HG02759 (cell line): ENCODE measurements around the gene ABCA1.
"Not testable (repeated sequence)": the region's sequence is repeated elsewhere in the genome, so short reads cannot be mapped to it uniquely, and the experiment has no call there.

Source experiments
- ATAC-seq: cut with Tn5 transposase; IDR thresholded peaks from one replicate; pipeline ENCODE4 v1.9.1; 2021; ENCODE audit warnings: mild to moderate bottlenecking, moderate library complexity; ENCODE audit not compliant: unreplicated experiment

ABCA1 gene

GRCh38 chr9:104927912-104928740 is at the start of gene ABCA1:
ABCA1 (minus strand) TSS chr9:104928155; CDS start chr9:104903679, 24,476 bp downstream.
- no peak for ATAC-seq

- no peak for ATAC-seq
Observed at GRCh38 chr9:104977580-104977979, 49.6 kb upstream of the ABCA1 start.

- ATAC-seq: no peak
Observed at GRCh38 chr9:104977168-104977567, 49.2 kb upstream of the ABCA1 start.

- not testable (repeated sequence) for ATAC-seq
Observed at GRCh38 chr9:104975966-104976595, 48.1 kb upstream of the ABCA1 start.

GRCh38 chr9:104974053-104974962 is 46.4 kb upstream of the ABCA1 start:
- ATAC-seq: no peak

GRCh38 chr9:104972242-104972866 is 44.4 kb upstream of the ABCA1 start:
- no peak for ATAC-seq

GRCh38 chr9:104971511-104971910 is 43.6 kb upstream of the ABCA1 start:
- no peak for ATAC-seq

GRCh38 chr9:104970271-104970987 is 42.5 kb upstream of the ABCA1 start:
- ATAC-seq: no peak

- ATAC-seq: no peak
Observed at GRCh38 chr9:104969116-104969515, 41.2 kb upstream of the ABCA1 start.

- peak; percentile 100 for ATAC-seq
Observed at GRCh38 chr9:104968025-104968982, 40.3 kb upstream of the ABCA1 start.

- ATAC-seq: no peak
Observed at GRCh38 chr9:104963076-104963475, 35.1 kb upstream of the ABCA1 start.

- ATAC-seq: no peak
Observed at GRCh38 chr9:104961701-104962359, 33.9 kb upstream of the ABCA1 start.

- ATAC-seq: peak; percentile 81
Observed at GRCh38 chr9:104961238-104961637, 33.3 kb upstream of the ABCA1 start.

- ATAC-seq: no peak
Observed at GRCh38 chr9:104960662-104961061, 32.7 kb upstream of the ABCA1 start.

- ATAC-seq: no peak
Observed at GRCh38 chr9:104958751-104959150, 30.8 kb upstream of the ABCA1 start.

- ATAC-seq: not testable (repeated sequence)
Observed at GRCh38 chr9:104958006-104958405, 30.1 kb upstream of the ABCA1 start.

GRCh38 chr9:104951487-104951886 is 23.5 kb upstream of the ABCA1 start:
- no peak for ATAC-seq

GRCh38 chr9:104950838-104951237 is 22.9 kb upstream of the ABCA1 start:
- ATAC-seq: no peak
